Activated naive CD4-positive, alpha-beta T cell (primary cell): Measurements from ENCODE around the gene SPNS3.

ENCODE experiments used
- DNase-seq, 4 experiments: peaks; one replicate each; lab custom pipeline; 2025; lab: John Stamatoyannopoulos, UW

The SPNS3 gene

DNA sequence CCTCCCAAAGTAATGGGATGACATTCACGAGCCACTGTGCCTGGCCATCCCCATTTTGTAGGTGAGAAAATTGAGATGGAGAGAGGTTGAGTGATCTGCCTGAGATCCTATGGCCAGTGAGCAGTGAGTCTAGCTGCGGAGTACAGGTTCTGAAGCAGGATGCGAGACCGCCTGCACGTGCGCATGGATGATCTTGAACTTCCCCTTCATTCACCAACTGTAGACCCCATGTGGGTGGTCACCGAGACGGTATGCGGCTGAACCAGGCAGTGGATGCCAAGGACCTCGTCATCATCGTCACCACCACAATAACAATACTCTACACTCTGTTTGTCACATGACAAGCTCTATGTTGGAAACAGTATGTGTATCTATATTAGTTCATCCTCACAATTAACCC, 6.2 kb upstream of the SPNS3 start:
- DNase-seq = no peak

DNA sequence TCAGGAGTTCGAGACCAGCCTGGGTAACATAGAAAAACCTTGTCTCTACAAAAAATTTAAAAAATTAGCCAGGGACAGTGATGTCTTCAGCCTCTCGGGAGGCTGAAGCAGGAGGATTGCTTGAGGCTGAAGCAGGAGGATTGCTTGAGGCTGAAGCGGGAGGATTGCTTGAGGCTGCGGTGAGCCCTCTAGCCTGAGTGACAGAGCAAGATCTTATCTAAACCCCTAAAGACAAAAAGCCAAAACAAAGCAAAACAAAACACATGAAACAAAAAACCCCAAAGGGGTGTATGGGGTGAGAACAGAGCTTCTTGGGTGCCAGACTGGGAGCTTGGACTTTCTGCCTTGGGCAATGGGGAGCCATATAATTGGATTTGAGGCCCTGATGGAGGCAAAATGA, 2.6 kb downstream of the SPNS3 start:
- DNase-seq = no peak

DNA sequence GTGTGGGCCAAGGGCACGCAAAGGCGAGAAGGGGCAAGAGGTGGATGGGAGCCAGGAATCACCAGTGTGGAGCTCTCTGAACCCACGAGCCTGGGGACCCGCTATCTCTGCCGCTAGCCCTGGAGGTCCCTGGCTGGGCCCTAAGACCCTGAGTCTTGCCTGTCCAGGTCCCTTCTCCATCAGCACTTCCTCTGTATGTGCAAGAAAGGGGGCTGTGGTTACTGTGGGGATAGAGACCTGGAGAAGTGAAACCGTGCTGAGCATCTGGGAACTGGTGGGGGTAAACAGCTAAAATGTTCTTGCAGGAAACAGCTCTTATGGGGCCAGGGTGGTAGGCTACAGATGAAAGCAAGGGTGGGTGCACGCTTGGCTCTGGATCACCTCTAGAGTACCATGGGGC, 3.1 kb downstream of the SPNS3 start:
- DNase-seq = no peak

DNA sequence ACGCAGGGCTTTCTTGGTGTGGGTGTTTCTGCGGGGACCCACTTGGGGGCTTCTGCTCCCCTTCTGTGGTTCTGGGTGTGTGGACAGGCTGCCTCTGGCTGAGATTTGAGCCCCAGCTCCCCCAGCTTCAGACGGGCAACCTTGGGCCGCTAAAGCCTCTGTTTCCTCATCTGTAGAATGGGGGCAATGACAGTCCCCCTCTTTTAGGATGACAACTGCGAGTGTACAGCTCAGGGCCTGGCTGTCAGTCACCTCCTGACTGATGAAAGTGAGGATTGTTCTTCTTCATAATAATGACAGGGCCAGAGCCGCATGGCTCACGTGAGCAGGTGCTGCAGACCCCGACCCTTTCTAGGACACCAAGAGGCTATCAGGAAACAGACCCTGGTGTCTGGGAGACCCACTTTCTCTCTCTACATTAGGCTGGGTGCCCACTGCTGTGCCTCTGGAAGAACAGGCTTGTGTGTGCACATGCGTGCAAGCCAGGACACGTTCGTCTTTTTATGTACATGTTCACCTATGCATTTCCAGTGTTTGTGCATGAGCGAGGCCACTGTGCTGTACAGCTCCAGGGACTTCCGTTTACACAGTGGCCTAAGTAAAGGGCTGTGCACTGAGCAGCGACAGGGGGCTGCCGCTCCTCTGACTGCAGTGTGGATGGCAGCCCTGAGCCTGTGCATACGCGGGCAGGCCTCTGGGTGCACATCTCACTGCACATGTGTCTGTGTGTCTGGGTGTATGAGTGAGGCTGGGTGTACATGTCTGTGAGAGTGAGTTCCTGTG, 4.6 kb downstream of the SPNS3 start:
- no peak for DNase-seq

DNA sequence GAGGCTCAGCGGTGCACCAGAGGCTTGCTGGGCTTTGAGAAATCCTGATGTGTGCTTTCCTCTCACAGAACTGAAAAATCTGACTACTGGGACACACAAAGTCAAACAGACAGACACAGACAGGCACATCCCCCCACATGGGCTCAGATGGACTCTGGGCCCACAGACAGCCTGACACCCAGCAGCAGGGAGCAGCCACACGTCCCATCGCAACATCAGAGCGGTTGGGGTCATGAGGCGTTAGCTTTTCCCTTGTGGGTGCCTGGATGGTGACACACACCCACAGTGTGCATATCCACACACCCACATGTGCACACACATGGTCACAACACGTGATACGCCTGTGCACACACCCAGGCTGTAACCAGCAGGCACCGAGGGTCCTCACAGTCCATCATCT, 6.3 kb downstream of the SPNS3 start:
- no peak for DNase-seq

DNA sequence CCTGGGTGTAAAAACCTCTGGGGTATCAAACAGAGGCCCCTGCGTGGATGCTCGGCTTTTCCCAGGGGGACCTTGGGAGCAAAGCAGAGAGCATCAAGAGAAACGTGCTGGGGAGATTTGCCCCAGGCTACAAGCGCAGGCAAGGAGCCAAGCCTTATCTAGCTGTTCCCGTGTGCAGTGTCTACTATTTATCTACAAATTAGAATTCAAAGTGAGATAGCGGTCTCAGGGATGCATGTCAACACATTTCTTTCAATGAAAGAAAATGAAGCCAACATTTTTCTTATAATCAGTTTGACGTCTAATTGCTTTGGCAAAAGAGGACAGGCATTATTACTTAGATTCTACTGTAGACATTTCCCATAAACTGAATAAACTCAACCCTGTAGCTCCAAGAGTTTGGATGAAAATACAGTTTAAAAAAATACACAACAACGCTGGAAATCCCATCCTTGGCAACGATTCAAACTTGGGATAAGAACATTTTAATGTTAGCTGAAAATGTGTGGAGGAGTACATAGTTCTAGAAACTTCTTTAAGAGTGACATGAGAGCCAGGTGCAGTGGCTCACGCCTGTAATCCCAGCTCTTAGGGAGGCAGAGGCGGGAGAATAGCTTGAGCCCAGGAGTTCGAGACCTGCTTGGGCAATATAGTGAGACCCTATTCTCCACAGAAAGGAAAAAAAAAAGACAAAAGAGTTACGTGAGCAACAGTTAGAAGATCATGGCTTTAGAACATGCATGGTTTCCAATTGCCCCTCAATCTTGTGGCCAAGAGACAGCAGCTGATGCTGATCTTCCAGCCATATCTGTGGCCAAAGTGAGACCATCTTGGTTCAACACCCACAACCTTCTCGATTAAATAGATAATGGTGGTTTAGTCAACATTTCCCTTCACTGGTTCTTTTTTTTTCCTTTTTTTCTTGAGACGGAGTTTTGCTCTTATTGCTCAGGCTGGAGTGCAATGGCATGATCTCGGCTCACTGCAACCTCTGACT, 7.2 kb downstream of the SPNS3 start:
- no peak for DNase-seq

DNA sequence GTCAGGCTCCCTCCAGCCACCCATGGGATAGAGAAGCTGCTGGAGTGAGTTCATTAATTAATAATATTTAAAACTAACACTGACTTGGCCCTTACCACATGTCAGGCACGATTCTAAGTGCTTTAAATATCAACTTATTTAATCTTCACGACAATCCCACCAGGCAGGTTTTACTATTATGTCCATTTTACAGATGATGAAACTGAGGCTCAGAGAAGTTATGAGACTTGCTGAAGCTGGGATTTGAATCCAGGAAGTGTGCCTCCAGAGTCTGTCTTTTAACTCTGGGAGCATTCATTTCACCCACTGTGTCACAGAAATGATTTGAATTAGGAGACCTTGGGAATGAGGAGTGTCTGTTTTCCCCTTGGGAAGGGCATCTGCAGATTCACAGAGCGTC, 8.8 kb downstream of the SPNS3 start:
- DNase-seq = no peak

DNA sequence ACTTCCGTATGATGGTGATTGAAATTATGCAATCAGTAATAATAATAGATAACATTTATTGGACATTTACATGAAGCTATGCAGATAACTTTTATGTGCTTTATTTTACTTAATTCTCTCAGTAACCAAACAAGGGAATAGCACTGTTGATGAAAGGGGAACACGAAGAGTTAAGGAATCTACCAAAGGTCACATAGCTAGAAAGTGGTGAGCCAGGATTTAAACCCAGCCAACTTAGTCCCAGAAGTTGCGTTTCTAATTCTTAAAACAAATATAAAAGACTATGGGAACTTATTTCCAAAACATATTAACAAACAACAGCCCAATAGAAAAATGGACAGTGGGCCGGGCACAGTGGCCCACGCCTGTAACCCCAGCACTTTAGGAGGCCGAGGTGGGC, 9.7 kb downstream of the SPNS3 start:
- no peak for DNase-seq

DNA sequence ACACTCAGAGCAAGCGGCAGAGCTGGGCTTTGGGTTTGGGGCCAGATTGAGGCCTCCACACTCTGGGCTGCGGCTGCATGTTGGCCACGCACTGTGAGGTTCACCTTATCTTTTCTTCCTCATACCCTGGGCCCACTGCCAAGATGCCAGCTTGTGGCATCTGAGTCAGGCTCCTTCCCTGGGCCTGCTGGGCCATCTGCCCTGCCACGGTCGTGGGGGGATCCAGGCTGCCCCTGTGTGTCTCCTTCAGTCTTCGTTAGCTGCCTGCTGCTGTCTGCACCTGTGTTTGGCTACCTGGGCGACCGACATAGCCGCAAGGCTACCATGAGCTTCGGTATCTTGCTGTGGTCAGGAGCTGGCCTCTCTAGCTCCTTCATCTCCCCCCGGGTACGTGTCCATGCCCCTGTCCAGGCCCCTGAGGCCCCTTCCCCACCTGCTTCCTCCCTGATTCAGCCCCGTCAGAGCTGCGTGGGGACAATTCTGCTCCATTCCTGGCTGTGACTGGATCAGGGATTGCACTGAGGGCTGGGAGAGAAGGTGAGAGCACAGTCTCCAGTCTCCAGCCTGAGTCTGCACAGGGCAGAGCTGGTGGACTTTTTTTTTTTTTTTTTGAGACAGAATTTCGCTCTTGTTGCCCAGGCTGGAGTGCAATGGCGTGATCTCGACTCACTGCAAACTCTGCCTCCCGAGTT, 11.2 kb downstream of the SPNS3 start:
- DNase-seq = no peak

DNA sequence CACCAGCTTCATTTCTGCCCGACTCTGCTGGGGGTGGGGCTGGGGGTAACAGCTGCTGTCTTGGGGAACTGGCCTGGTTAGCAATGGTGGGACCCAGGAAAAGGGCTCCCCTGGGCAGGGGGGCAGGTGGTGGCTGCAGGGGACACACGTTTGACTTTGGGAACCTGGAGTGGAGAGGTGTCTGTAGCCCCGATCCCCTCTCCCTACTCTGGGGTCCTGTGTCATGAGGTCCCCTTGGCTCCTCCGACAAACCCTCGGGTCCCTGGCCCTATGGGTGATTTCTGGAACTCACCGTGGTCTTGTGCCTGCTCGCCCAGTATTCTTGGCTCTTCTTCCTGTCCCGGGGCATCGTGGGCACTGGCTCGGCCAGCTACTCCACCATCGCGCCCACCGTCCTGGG, 12.0 kb downstream of the SPNS3 start:
- DNase-seq = no peak

DNA sequence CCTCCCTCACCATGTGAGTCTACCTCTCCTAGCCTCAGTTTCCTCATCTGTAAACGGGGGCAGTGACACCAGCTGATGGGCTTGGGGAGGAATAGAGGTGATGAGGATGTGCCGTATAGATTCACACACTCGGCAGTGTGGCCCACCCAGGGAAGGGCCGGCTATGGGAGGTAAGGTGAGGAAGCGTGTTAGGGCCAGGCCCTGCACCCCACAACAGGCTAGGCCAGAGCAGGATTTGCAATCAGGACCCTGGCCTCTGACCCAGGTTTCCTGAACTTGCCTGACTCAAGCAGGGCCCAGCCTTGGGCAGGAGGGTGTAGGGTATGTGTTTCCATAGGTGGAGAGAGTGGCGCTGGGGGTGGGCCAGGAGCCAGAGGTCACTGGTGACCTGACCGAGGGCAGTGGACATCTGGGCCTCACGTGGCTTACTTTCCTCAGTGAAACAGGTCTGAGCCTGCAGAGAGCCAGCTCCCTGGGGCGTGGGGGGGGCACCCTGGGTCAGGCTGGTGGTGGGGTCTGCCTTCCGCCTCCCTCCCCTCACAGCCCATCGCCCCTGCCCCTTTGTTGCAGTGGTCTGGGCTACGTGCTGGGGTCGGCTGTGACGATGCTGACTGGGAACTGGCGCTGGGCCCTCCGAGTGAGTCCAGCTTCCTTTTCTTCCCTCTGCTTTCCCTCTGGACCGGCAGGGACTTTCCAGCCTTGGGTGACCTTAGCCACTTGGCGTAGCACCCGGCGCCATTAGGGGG, 12.8 kb downstream of the SPNS3 start:
- no peak for DNase-seq

DNA sequence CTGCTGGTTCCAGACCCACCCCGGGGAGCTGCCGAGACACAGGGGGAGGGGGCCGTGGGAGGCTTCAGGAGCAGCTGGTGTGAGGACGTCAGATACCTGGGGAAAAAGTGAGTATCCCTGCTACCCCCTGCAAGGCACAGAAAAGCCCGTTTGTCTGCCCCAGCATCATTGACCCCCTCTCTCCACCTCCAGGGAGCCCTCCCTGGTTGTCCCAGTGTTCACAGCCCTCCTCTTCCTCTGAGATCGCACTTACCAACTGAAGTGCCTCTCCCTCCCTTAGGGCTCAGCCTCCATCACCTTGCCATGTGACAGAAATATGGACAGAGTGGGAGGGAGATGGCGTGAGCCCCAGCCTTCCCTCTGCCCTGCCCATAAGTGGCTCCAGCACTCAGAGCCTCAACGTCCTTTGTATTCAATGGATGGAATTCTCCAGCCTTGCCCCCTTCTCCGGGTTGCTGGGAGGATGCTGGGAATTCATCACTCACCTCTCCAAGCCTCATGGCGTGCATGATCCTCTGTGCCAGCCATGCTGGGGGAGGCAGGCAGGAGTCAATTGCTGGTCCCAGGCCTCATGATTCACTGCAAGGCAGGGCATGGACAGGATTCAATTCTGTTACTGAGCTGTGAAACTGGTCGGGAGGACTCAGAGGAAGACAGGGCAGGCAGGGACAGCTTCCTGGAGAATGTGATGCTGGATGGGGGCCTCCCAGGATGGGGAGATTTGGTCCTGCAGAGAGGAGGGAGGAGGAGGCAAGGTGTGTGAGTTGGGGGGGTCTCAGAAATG, 14.6 kb downstream of the SPNS3 start:
- no peak for DNase-seq

DNA sequence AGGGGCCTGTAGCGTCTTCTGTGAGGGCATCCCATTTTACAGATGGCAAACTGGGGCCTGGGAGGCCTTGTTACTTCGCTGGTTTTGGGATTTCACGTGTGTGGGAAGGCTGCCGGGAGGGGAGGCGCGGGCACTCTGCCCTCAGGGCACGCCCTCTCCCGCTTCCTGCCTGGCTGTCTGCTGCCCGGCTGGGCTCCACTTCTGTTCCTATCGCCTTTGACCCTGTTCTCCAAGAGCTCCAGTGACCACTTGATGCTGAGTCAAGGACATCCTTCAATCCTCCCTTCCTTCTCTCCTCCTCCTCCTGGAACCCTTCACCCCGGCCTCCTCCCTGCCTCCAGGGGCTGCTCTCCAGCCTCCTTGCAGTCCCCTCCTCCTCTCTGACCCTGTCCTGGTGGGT, 16.0 kb downstream of the SPNS3 start:
- DNase-seq = no peak

DNA sequence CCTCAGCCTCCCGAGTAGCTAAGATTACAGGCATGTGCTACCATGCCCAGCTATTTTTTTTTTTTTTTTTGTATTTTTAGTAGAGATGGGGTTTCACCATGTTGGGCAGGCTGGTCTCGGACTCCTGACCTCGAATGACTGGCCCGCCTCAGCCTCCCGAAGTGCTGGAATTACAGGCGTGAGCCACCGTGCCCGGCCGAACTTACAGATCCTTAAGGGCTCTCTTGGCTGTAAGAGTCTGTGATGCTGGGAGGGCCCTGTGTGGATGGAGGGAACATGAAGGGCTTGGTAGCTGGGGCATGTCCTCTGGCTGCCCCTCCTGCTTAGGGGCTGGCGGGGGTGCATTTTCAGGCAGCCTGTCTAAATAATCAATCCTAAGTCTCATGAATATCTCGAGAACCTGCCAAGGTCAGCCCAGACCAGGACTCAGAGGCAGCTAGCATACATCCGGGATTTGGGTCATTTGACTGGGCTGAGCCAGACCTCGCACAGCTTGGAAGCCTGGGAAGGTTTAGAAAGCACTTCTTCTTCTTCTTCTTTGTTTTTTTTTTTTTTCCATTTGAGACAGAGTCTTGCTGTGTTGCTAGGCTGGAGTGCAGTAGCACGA, 17.1 kb downstream of the SPNS3 start:
- no peak for DNase-seq

DNA sequence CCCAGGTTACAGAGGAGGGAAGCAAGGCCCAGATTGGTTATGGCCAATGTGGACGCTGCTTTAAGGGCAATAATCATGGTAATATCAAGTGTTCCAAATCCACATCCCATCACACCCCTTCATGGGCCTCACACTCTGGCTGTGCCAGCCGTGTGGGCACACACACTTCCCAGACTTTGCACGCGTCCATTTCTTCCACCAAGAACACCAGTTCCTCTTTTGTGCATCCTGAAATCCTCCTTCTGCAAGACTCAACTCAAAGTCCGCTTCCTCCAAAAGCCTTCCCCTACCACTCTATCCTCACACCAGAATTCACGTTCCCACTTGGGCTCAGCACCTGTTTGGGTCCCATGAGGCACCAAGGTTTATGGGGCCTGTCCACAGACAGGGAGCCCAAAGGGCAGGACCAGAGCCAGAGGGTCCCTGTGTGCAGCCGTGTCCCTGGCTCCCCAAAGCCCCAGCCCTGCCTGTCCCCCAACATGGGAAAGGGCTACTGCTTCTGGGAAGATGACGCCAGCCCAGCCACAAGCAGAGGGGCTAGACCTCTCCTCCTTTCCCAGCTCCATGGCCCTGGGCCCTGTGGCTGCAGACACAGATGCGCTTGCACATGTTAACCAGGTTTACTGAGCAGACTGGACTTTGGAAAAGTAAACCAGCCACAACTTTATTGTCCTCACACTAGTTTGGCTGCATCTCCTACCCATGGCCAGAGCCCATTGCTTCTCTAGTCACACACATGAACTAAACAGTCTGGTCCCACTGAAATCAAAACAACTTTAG, 20.3 kb downstream of the SPNS3 start:
- no peak for DNase-seq

DNA sequence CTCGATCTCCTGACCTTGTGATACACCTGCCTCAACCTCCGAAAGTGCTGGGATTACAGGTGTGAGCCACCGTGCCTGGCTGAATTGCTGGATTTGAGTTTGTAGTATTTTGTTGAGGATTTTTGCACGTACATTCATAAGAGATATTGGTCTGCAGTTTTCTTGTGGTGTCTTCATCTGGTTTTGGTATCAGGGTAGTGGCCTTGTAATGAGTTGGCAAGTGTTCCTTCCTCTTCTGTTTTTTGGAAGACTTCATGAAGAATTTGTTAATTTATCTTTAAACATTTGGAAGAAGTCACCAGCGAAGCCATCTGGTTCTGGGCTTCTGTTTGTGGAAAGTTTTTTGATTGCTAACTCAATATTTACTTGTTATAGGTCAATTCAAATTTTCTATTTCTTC, 26.9 kb downstream of the SPNS3 start:
- no peak for DNase-seq

DNA sequence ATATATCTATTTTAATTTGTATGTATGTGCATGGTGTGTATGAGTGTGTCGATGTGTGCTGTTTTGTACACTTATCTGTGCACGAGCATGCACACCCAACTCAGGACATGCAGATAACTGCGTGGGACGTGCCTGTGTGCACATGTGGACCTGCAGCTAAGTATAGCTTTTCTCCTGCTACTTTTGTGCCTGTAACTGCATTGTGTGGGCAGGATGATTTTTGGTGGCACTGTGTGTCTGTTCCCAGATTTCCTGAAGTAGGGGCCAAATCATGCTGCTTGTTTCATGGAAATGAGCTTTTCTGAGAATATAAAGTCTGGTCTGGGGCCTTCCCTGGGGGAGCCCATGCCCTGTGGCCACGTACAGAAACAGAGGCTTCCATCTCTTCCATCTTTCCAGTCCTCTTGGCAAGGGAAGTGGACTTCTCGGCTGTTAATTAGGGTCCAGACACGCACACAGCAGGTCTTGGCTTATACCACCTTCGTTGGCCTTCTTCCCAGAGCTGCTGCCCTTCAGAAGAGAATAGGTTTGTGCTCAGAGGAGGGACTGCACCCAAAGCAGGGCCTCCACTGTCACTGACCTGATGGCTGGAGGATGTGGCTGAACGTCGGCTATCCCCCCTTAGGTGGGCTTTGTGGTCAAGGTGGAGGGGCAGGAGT, 30.2 kb downstream of the SPNS3 start:
- no peak for DNase-seq

DNA sequence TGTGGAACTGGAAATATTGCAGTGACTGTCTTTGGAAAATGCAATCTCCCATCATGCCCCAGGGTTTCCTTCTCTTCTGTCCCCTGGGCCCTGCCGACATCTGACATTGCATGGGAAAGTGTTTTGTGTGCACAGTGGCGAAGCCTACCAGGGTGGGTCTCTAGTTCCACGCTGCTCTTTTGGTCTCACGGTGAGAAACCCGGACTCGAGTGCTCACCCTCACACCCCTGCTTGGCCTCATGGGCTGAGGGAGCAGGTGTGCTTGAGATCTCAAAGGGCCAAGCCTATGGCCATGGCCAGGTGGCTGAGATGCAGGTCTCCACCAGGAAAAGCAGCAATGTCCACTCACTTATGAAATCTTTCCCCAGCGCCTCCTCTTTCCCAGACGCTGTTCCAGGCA, 32.0 kb downstream of the SPNS3 start:
- DNase-seq = no peak

DNA sequence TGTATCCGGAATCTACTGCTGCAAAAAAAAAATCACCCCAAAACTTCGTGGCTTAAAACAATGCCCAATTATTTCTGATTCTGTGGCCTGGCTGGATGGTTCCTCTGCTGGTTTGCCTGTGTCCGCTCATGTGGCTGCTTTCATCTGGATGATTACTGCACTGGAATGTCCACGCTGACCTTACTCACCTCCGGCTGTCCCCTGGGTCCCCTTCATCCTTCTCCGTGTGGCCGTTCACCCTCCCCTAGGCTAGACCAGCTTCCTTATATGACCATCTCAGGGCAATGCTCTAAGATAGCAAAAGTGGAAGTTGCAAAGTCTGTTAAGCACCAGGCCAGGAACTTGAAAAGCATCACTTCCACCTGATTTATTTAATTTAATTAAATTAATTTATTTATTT, 33.5 kb downstream of the SPNS3 start:
- DNase-seq = no peak
